ENCODE measurements around the gene YBEY. TPM values are rescaled to one million over a fixed set of nuclear protein-coding genes. Genes with fewer than 3 reads are reported as not detected.
"Not testable (repeated sequence)": the region's sequence is repeated elsewhere in the genome, so short reads cannot be mapped to it uniquely, and the experiment has no call there.

Gene YBEY, protein sequence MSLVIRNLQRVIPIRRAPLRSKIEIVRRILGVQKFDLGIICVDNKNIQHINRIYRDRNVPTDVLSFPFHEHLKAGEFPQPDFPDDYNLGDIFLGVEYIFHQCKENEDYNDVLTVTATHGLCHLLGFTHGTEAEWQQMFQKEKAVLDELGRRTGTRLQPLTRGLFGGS
- total RNA-seq, result 10 to 100 TPM; 11.4 to 28.1 (median 16.0) TPM
- polyA plus RNA-seq, result 10 to 100 TPM; 14.7 to 16.5 TPM
- long read RNA-seq, donor 1, transcript YBEY-206 (5 exons, 744 nt), result major isoform, 8 of 22 reads
- long read RNA-seq, donor 1, partial matches to known transcripts, result 7 of 22 reads
- long read RNA-seq, donor 1, other reads (novel, unspliced or antisense), result 6 of 22 reads
- long read RNA-seq, donor 2, transcript YBEY-206 (5 exons, 744 nt), result major isoform, 6 of 10 reads
- long read RNA-seq, donor 2, partial matches to known transcripts, result 1 of 10 reads
- long read RNA-seq, donor 2, other reads (novel, unspliced or antisense), result 1 of 10 reads
- long read RNA-seq, donor 3, partial matches to known transcripts, result 3 of 9 reads
- long read RNA-seq, donor 3, other reads (novel, unspliced or antisense), result 3 of 9 reads

DNA sequence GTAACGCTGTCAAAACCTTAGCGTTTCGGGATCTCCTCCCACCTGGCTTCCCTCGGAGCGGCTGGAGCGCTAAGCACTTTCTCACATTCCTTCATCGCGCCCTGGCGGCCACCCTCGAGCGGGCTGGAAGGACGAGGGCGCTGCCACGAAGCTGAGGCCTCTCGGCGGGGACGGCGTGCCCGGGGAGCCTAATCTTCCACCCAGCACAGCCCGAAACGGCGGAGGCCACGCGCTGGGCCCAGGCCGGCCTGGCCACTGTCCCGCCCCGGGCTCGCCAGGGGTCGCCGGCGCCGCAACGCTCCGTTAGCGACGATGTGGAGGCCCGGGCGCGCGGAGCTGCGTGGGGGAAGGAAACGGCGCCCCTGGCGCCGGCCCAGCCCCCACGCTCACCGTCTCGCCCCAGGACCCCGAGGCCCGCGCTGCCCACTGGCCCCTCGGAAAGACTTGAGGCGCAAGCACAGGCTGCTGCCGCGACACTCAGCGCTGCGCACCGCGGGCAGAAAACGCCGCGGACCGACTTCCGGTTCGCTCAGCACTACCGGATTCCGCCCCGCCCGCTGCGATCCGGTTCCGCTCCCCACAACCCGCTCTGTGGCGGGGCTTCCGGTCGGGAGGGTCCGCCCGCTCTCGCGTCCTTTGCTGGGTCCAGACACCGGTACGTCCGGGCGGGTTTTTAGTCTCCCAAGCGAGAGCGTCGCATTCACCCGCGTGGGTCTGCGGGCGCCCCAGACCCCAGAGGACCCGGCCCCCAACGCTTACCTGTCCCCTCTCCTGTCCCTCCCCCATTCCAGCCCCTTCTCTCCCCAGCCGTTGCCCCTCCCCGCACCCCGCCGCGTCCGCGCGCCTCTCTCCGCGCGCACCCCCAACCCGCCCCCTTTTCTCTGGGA is at the start of gene YBEY:
Gene YBEY, plus strand, starts transcription at position 582 of the 887 bp plus-strand sequence. CDS start 572 bp downstream, outside the sequence.
- ATAC-seq (peak; percentile 95 to 98 (median 98)), DNase-seq (peak; percentile 91 to 95 (median 93))
- intact Hi-C loops (cut with DNase I), result loop anchor here in 8 of 10 donors (1.0 to 5.0 kb wide), 3 partner anchors 36 to 39 kb away; partner anchors contain the start of genes PCNT (in 8 of the 8) and C21orf58 (in 4 of the 8)
- Histone ChIP-seq H3K36me3 (peaks cover 0 to 50% (median 34%) of the 10 kb centered on the region in 9 donors), H3K9me3 (no peaks in the 10 kb centered on the region), H3K27ac (peak within 1 kb of the TSS; percentile 85 to 99 (median 98)), H3K27me3 (no peaks in the 10 kb centered on the region), H3K4me1 (peaks cover 0 to 68% (median 49%) of the 10 kb centered on the region in 12 donors), H3K4me3 (peak within 1 kb of the TSS; percentile 70 to 99 (median 89))
- peak in 1 of 2 donors; percentile 72 for TF ChIP-seq POLR2A (IDR thresholded peaks at IDR 0.05)
- TF ChIP-seq, protein P1, sequence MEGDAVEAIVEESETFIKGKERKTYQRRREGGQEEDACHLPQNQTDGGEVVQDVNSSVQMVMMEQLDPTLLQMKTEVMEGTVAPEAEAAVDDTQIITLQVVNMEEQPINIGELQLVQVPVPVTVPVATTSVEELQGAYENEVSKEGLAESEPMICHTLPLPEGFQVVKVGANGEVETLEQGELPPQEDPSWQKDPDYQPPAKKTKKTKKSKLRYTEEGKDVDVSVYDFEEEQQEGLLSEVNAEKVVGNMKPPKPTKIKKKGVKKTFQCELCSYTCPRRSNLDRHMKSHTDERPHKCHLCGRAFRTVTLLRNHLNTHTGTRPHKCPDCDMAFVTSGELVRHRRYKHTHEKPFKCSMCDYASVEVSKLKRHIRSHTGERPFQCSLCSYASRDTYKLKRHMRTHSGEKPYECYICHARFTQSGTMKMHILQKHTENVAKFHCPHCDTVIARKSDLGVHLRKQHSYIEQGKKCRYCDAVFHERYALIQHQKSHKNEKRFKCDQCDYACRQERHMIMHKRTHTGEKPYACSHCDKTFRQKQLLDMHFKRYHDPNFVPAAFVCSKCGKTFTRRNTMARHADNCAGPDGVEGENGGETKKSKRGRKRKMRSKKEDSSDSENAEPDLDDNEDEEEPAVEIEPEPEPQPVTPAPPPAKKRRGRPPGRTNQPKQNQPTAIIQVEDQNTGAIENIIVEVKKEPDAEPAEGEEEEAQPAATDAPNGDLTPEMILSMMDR (IDR thresholded peaks at IDR 0.05), result peak in 9 of 12 donors; percentile 15 to 63 (median 41)
- 0% methylated on average over 37 to 105 of the region's 105 CpGs for WGBS, 4 donors

DNA sequence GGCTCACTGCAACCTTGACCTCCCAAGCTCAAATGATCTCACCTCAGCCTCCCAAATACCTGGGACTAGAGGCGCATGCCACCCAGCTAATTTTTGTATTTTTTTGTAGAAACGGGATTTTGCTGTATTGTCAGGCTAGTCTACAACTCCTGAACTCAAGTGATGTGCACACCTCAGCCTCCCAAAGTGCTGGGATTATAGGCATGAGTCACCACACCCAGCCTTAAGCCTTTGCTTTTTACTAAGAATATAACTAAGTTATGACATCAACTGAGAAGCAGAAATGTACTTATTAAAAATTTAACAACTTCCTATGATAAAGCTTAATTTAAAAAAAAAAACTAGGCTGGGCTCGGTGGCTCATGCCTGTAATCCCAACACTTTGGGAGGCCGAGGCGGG is 48.7 kb upstream of the YBEY start:
- TF ChIP-seq POLR2A (IDR thresholded peaks at IDR 0.05), result no peak
- TF ChIP-seq, protein P1 (IDR thresholded peaks at IDR 0.05), result no peak
- 92 to 99% (median 94%) methylated on average over 5 of the region's 5 CpGs for WGBS, 4 donors
- Histone ChIP-seq H3K9me3 (no peaks in the 10 kb centered on the region), H3K36me3 (peaks cover 0 to 99% (median 94%) of the 10 kb centered on the region in 9 donors), H3K4me3 (no peak overlapping the region), H3K4me1 (no peaks in the 10 kb centered on the region), H3K27ac (no peak overlapping the region), H3K27me3 (no peaks in the 10 kb centered on the region)
- no peak for DNase-seq
- no peak for ATAC-seq
- intact Hi-C loops (cut with DNase I), result loop anchor here in 1 of 10 donors (10.0 kb wide), 1 partner anchor 87 kb away; the partner anchor contains the start of genes C21orf58 and PCNT

DNA sequence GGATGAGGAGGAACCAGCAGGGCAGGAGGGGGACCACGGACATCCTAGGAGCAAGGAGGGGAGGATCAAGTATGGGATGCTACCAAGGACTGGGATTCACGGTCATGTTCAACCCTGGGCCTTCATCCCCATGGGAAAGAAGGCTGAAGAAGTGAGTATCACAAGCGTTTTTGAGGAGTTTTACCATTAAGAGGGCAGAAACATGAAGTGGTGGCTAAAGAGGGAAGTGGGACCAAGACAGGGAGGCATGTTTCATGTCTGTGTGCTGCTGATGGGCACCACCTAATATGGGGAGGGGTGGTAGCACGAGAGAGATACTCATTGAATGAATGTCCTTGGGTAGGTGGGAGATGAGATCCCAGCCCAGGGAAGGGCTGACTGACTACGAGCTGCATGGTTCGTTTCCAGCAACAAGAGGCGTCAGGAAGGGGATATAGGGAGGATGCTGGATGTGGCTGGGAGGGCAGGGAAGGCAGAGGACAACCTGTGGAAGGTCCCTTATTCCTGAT is 46.3 kb upstream of the YBEY start:
- ATAC-seq (no peak), DNase-seq (no peak)
- intact Hi-C loops (cut with DNase I), result loop anchor here in 2 of 10 donors (10.0 kb wide), 2 partner anchors 85 kb away; partner anchors contain the start of genes C21orf58 (in 1 of the 2), FTCD (in 1 of the 2) and PCNT (in 1 of the 2)
- Histone ChIP-seq H3K27ac (no peak overlapping the region), H3K4me1 (no peaks in the 10 kb centered on the region), H3K4me3 (no peak overlapping the region), H3K27me3 (no peaks in the 10 kb centered on the region), H3K36me3 (peaks cover 0 to 100% (median 97%) of the 10 kb centered on the region in 9 donors), H3K9me3 (no peaks in the 10 kb centered on the region)
- WGBS, 4 donors, result 85 to 87% (median 87%) methylated on average over 7 of the region's 7 CpGs
- TF ChIP-seq, protein P1 (IDR thresholded peaks at IDR 0.05), result no peak
- no peak for TF ChIP-seq POLR2A (IDR thresholded peaks at IDR 0.05)

DNA sequence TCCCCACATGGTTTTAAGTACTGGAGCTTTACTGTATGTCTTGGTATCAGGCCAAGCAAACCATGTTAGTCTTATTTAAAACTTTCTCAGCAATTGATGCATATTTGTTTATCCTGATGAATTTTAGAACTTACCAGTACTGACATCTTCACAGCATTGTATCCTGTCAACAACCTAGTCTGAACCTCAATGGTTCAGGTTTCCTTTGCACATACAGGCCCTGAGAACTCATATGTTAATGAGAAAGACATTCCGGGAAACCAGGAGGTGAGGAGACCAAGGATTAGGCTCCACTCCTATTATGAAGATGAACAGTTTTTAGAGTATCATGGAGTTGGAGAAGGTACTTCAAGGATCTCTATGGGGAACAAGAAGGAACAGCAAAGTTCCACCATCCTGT is 44.6 kb upstream of the YBEY start:
- not testable (repeated sequence) for H3K4me3 ChIP-seq, H3K27ac ChIP-seq, ATAC-seq, H3K4me1 ChIP-seq, DNase-seq, H3K27me3 ChIP-seq, H3K9me3 ChIP-seq
- H3K36me3 ChIP-seq, result peaks cover 0 to 100% (median 97%) of the 10 kb centered on the region in 9 donors
- WGBS, 4 donors, result 57 to 94% (median 92%) methylated on average over 1 of the region's 1 CpG
- intact Hi-C loops (cut with DNase I), result loop anchor here in 1 of 10 donors (10.0 kb wide), 1 partner anchor 87 kb away; the partner anchor contains the start of gene FTCD

Data from heart left ventricle (tissue), 16 donors.